A549 (cell line): ENCODE data around the gene ING2.

Experiments
- EP300 ChIP-seq, 2 experiments: fragments of >200 bp; sonication (Bioruptor Twin); formaldehyde crosslinking; IDR thresholded peaks; 2 replicates in 1 of 2; 3 replicates in 1 of 2; pipeline ENCODE4 v1.6.1; 2016 to 2017
- POLR2AphosphoS2 ChIP-seq: conservative IDR thresholded peaks from 2 replicates; pipeline ENCODE4 v1.6.1; 2012; ENCODE audit warnings: low read length, improper control_type of control experiment, inconsistent platforms
- SMC3 ChIP-seq: fragments of >200 bp; sonication (Bioruptor Twin); formaldehyde crosslinking; IDR thresholded peaks from 3 replicates; pipeline ENCODE4 v1.6.1; 2018; ENCODE audit warnings: inconsistent platforms

GRCh38 chr4:183533698-183534097 lies 28.8 kb downstream of the ING2 start:
- TF ChIP-seq EP300 (IDR thresholded peaks at IDR 0.05): no peak
- TF ChIP-seq SMC3: no peak
- no peak for TF ChIP-seq POLR2AphosphoS2
